Measurements from ENCODE around the gene SCUBE1. TPM values are rescaled to one million over a fixed set of nuclear protein-coding genes. Genes with fewer than 3 reads are reported as not detected.

The SCUBE1 gene
- total and polyA plus RNA-seq, 2 of the 8 experiments (the other 6 are each of a cell fraction or from before 2014, with no cell fraction given) = 2.3 to 4.9 TPM

GRCh38 chr22:43199541-43199940 lies 143.6 kb downstream of the SCUBE1 start:
- peaks cover 2 to 11% (median 4%) of the 10 kb centered on the region in 4 experiments; a peak in 6 of 7 replicates for H3K4me1 ChIP-seq (replicated peaks in 1 of 4; ENCODE audit: control insufficient read depth in 3 of 4, insufficient read depth in 4 of 4, low read length in 3 of 4)
- POLR2A ChIA-PET (ENCODE audit: partially characterized antibody) = no interaction called here
- no peak overlapping the region for H2BK5ac ChIP-seq (ENCODE audit: low read depth, low read length)
- no peaks in the 10 kb centered on the region for H3K36me3 ChIP-seq (ENCODE audit: control insufficient read depth in 2 of 4, insufficient read depth in 4 of 4, low read length in 3 of 4)
- no peak overlapping the region for H2AK5ac ChIP-seq (ENCODE audit: low read depth, low read length)
- no peaks in the 10 kb centered on the region for H3K79me1 ChIP-seq (ENCODE audit: low read depth, low read length)
- no peak overlapping the region for H2BK120ac ChIP-seq (replicated peaks; ENCODE audit: low read depth, low read length)
- H2AFZ ChIP-seq (ENCODE audit: low read length) = no peak overlapping the region
- H3K4me3 ChIP-seq (ENCODE audit: extremely low read depth in 1 of 4, insufficient read depth in 2 of 4, low read depth in 3 of 4, low read length in 4 of 4) = no peak overlapping the region
- no peaks in the 10 kb centered on the region for H3K9me3 ChIP-seq (ENCODE audit: insufficient read depth in 2 of 2, low read depth in 1 of 2, low read length in 1 of 2)
- no peak for TF ChIP-seq KDM4A (IDR thresholded peaks at IDR 0.05; ENCODE audit: low read depth, low read length, severe bottlenecking)
- no peak for TF ChIP-seq EGR1 (IDR thresholded peaks at IDR 0.05; ENCODE audit: borderline replicate concordance, low read depth, low read length)
- no peak for TF ChIP-seq ATF2 (IDR thresholded peaks at IDR 0.05; ENCODE audit: low read length)
- no peak for TF ChIP-seq TBP (IDR thresholded peaks at IDR 0.05; ENCODE audit: low read depth, low read length)
- no peak for TF ChIP-seq CHD1 (IDR thresholded peaks at IDR 0.05; ENCODE audit: low read depth, low read length)
- TF ChIP-seq NANOG (IDR thresholded peaks at IDR 0.05; ENCODE audit: insufficient read depth, low read depth, low read length, poor library complexity, severe bottlenecking) = no peak
- TF ChIP-seq CHD2 (IDR thresholded peaks at IDR 0.05; ENCODE audit: low read length) = no peak
- no peak overlapping the region for H4K91ac ChIP-seq (replicated peaks; ENCODE audit: insufficient read length, low read length)
- H3K23me2 ChIP-seq (ENCODE audit: low read depth, low read length) = no peaks in the 10 kb centered on the region
- H4K5ac ChIP-seq (ENCODE audit: insufficient read length, low read depth, low read length) = no peak overlapping the region
- H3K9ac ChIP-seq (replicated peaks in 1 of 4; ENCODE audit: extremely low read depth in 1 of 4, low read depth in 3 of 4, low read length in 3 of 4) = no peak overlapping the region
- H3K56ac ChIP-seq (replicated peaks; ENCODE audit: insufficient read length, low read depth, low read length) = no peak overlapping the region
- no peak overlapping the region for H3K4me2 ChIP-seq (ENCODE audit: insufficient read depth in 1 of 2, low read depth in 2 of 2, low read length in 2 of 2)
- CTCF ChIA-PET (ENCODE audit: partially characterized antibody) = interaction anchor here (1.3 to 6.1 kb wide), 4 partner anchors 10 to 35 kb away, joined by 6 to 42 read pairs (median 10); no protein-coding TSS in a partner anchor
- no peak overlapping the region for H2BK20ac ChIP-seq (ENCODE audit: low read length)
- WGBS, 2 experiments (ENCODE audit: extremely low coverage in 1 of 2, insufficient coverage in 1 of 2, insufficient read length in 1 of 2, insufficient replicate concordance in 2 of 2, low coverage in 1 of 2, low lambda C conversion rate in 2 of 2, missing lambda C conversion rate in 1 of 2) = 91% methylated on average over 9 of the region's 11 CpGs; no CpG with 5 or more reads in 1 of the 2 experiments
- H3K23ac ChIP-seq (ENCODE audit: insufficient read length) = no peak overlapping the region
- no peak for DNase-seq (ENCODE audit: low read depth in 1 of 2, low spot score in 2 of 2)
- H3K18ac ChIP-seq (ENCODE audit: extremely low read depth, low read length) = no peak overlapping the region
- no peaks in the 10 kb centered on the region for H3K27me3 ChIP-seq (replicated peaks in 1 of 4; ENCODE audit: control insufficient read depth in 3 of 4, extremely low read depth in 1 of 4, insufficient read depth in 3 of 4, low read length in 3 of 4)
- FAIRE-seq = no peak
- no peak overlapping the region for H3K14ac ChIP-seq (ENCODE audit: insufficient read length)
- H2BK12ac ChIP-seq (ENCODE audit: low read depth, low read length) = no peak overlapping the region
- H4K20me1 ChIP-seq (replicated peaks in 1 of 2; ENCODE audit: control insufficient read depth in 1 of 2, insufficient read depth in 2 of 2, low read length in 2 of 2) = no peaks in the 10 kb centered on the region
- no peak overlapping the region for H3K4ac ChIP-seq (replicated peaks; ENCODE audit: insufficient read length, low read depth, low read length)
- no peaks in the 10 kb centered on the region for H3K79me2 ChIP-seq (ENCODE audit: control insufficient read depth in 1 of 2, insufficient read depth in 2 of 2, low read length in 2 of 2)
- no peak overlapping the region for H4K8ac ChIP-seq (ENCODE audit: extremely low read depth, insufficient read depth, low read length)
- no peak overlapping the region for H2BK15ac ChIP-seq (ENCODE audit: low read length)
- H3K27ac ChIP-seq (ENCODE audit: low read depth, low read length) = no peak overlapping the region
